Suprapubic skin (tissue), 4 donors: Measurements from ENCODE around the gene UBE4B. TPM values are rescaled to one million over a fixed set of nuclear protein-coding genes. Genes with fewer than 3 reads are reported as not detected.
"Not testable (repeated sequence)": the region's sequence is repeated elsewhere in the genome, so short reads cannot be mapped to it uniquely, and the experiment has no call there.

Experiments used
- DNase-seq, 2 donors: peaks; one replicate each; pipeline ENCODE4 v3.0.0-alpha.2; 2019; ENCODE audit warnings: low spot score in 2 of 2
- H3K27ac ChIP-seq: fragments of 200-600 bp; sonication (generic); one replicate; pipeline ENCODE4 v1.5.1; 2019
- H3K27me3 ChIP-seq: fragments of 200-600 bp; sonication (generic); one replicate; pipeline ENCODE4 v1.5.1; 2019
- H3K36me3 ChIP-seq: fragments of 200-600 bp; sonication (generic); one replicate; pipeline ENCODE4 v1.5.1; 2019
- H3K4me1 ChIP-seq: fragments of 200-600 bp; sonication (generic); one replicate; pipeline ENCODE4 v1.5.1; 2019
- H3K4me3 ChIP-seq: fragments of 200-600 bp; sonication (generic); one replicate; pipeline ENCODE4 v1.5.1; 2019; ENCODE audit warnings: mild to moderate bottlenecking
- H3K9me3 ChIP-seq: fragments of 200-600 bp; sonication (generic); one replicate; pipeline ENCODE4 v1.5.1; 2019
- EP300 ChIP-seq: sonication (generic); formaldehyde crosslinking; IDR thresholded peaks from one replicate; pipeline ENCODE4 v1.6.1; 2017; ENCODE audit warnings: antibody characterized with exemption
- POLR2A ChIP-seq, 2 donors: fragments of 450-650 bp; IDR thresholded peaks; one replicate each; pipeline ENCODE4 v1.6.1; 2017; ENCODE audit warnings: antibody characterized with exemption in 2 of 2, mild to moderate bottlenecking in 2 of 2, moderate library complexity in 2 of 2
- POLR2AphosphoS5 ChIP-seq, 3 donors: sonication (generic); formaldehyde crosslinking; IDR thresholded peaks; one replicate each; pipeline ENCODE4 v1.6.1; 2017; ENCODE audit warnings: antibody characterized with exemption in 3 of 3
- WGBS: methylation state at CpG from one replicate; pipeline ENCODE4 v1.1.5; 2018; 5-methylcytosine and 5-hydroxymethylcytosine counted together
- total RNA-seq, 4 donors: library from RNA; depleted of rRNA; stranded (reverse); fragments of >200 nt; gene quantifications; one replicate each; pipeline ENCODE4 v1.1.0, GENCODE V29; 2016
- TF ChIP-seq, protein P1 (sequence below), 2 donors: fragments of 200-600 bp in 1 of 2; fragments of 450-650 bp in 1 of 2; sonication (generic) in 1 of 2; IDR thresholded peaks; one replicate each; pipeline ENCODE4 v1.5.1; 2016 to 2019; ENCODE audit warnings: antibody characterized with exemption in 2 of 2, mild to moderate bottlenecking in 1 of 2, moderate library complexity in 1 of 2

Gene UBE4B
- total RNA-seq, 4 donors from 2014 or later = 65.6 to 145 (median 96.5) TPM

DNA sequence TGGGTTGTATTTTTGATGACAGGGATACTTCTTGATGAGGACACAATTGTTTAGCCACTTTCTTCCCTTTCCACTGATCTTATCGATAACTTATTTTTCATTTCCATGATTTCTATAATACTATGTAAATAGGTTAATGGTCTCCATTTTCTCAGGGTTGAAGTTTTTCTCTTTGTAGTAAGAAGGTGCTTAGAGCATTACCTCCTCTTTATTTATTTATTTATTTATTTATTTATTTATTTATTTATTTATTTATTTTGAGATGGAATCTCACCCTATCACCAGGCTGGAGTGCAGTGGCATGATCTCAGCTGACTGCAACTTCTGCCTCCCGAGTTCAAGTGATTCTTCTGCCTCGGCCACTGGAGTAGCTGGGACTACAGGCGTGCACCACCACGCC is 70.4 kb downstream of the UBE4B start:
- H3K36me3 ChIP-seq = peaks cover 73% of the 10 kb centered on the region
- H3K4me3 ChIP-seq = no peak overlapping the region
- TF ChIP-seq POLR2A (IDR thresholded peaks at IDR 0.05) (no peak), POLR2AphosphoS5 (IDR thresholded peaks at IDR 0.05) (no peak), EP300 (no peak)
- TF ChIP-seq, protein P1, sequence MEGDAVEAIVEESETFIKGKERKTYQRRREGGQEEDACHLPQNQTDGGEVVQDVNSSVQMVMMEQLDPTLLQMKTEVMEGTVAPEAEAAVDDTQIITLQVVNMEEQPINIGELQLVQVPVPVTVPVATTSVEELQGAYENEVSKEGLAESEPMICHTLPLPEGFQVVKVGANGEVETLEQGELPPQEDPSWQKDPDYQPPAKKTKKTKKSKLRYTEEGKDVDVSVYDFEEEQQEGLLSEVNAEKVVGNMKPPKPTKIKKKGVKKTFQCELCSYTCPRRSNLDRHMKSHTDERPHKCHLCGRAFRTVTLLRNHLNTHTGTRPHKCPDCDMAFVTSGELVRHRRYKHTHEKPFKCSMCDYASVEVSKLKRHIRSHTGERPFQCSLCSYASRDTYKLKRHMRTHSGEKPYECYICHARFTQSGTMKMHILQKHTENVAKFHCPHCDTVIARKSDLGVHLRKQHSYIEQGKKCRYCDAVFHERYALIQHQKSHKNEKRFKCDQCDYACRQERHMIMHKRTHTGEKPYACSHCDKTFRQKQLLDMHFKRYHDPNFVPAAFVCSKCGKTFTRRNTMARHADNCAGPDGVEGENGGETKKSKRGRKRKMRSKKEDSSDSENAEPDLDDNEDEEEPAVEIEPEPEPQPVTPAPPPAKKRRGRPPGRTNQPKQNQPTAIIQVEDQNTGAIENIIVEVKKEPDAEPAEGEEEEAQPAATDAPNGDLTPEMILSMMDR (IDR thresholded peaks at IDR 0.05) = no peak
- peaks cover 20% of the 10 kb centered on the region for H3K4me1 ChIP-seq
- no peaks in the 10 kb centered on the region for H3K27me3 ChIP-seq
- no peak overlapping the region for H3K27ac ChIP-seq
- WGBS = 94% methylated on average over 5 of the region's 5 CpGs
- no peak for DNase-seq
- no peaks in the 10 kb centered on the region for H3K9me3 ChIP-seq

DNA sequence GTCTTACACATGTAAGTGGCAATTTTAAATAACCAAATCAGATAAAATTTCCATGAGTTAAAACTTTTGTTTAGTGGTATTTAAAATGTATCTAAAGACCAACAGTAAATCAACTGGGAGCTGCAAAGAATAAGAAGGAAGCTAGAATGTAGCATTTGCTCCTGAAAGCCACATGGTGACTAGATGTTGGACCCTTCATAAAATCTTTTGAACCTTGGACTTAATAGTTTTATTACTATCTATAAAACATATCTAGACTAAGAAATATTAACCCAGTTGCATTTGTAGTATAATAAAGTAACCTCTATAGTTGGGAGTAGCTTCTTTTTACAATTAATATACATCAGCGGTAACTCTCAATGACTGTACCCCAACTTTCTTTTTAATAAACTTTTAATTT is 72.1 kb downstream of the UBE4B start:
- 93% methylated on average over 1 of the region's 1 CpG for WGBS
- DNase-seq = no peak
- TF ChIP-seq POLR2AphosphoS5 (IDR thresholded peaks at IDR 0.05) (no peak), POLR2A (IDR thresholded peaks at IDR 0.05) (no peak)
- H3K4me1 ChIP-seq = peaks cover 30% of the 10 kb centered on the region
- H3K27ac ChIP-seq = no peak overlapping the region
- peaks cover 76% of the 10 kb centered on the region for H3K36me3 ChIP-seq
- H3K4me3 ChIP-seq = no peak overlapping the region
- H3K9me3 ChIP-seq = no peaks in the 10 kb centered on the region
- H3K27me3 ChIP-seq = no peaks in the 10 kb centered on the region

DNA sequence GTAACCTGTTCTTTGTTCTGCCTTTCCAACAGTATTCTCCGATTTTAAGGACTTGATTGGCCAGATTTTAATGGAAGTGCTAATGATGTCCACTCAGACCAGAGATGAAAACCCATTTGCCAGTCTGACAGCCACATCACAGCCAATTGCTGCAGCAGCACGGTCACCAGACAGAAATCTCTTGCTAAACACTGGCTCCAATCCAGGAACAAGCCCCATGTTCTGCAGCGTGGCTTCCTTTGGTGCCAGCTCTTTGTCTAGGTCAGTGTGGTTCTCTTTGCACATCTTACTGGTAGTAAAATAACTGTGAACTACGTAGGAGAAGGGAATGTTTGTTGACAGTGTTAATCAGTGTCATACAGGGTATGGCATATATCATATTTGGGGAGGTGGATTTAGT is 72.7 kb downstream of the UBE4B start:
- TF ChIP-seq, protein P1 (IDR thresholded peaks at IDR 0.05) = no peak
- TF ChIP-seq POLR2AphosphoS5 (IDR thresholded peaks at IDR 0.05) = no peak
- peaks cover 76% of the 10 kb centered on the region for H3K36me3 ChIP-seq
- no peaks in the 10 kb centered on the region for H3K27me3 ChIP-seq
- H3K27ac ChIP-seq = no peak overlapping the region
- no peaks in the 10 kb centered on the region for H3K9me3 ChIP-seq
- no peak for DNase-seq
- H3K4me1 ChIP-seq = peaks cover 30% of the 10 kb centered on the region
- H3K4me3 ChIP-seq = no peak overlapping the region
- 74% methylated on average over 4 of the region's 4 CpGs for WGBS

DNA sequence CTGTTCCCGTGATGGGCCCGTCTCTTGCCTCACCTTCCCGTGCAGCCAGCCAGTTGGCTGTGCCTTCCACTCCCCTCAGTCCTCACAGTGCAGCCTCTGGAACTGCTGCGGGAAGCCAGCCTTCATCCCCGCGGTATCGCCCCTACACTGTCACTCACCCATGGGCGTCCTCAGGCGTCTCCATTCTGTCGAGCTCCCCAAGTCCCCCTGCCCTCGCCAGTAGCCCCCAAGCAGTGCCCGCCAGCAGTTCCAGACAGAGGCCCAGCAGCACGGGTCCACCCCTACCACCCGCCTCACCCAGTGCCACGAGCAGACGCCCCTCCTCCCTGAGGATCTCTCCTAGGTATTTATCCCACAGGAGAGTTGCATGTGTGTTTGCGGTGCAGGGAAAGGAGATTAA is 73.5 kb downstream of the UBE4B start:
- peak overlapping the region; percentile 9 for H3K27ac ChIP-seq
- no peaks in the 10 kb centered on the region for H3K9me3 ChIP-seq
- no peak overlapping the region for H3K4me3 ChIP-seq
- H3K36me3 ChIP-seq = peaks cover 77% of the 10 kb centered on the region
- H3K4me1 ChIP-seq = peaks cover 30% of the 10 kb centered on the region
- no peak for TF ChIP-seq POLR2AphosphoS5 (IDR thresholded peaks at IDR 0.05)
- WGBS = 80% methylated on average over 17 of the region's 17 CpGs
- no peaks in the 10 kb centered on the region for H3K27me3 ChIP-seq
- DNase-seq = no peak

DNA sequence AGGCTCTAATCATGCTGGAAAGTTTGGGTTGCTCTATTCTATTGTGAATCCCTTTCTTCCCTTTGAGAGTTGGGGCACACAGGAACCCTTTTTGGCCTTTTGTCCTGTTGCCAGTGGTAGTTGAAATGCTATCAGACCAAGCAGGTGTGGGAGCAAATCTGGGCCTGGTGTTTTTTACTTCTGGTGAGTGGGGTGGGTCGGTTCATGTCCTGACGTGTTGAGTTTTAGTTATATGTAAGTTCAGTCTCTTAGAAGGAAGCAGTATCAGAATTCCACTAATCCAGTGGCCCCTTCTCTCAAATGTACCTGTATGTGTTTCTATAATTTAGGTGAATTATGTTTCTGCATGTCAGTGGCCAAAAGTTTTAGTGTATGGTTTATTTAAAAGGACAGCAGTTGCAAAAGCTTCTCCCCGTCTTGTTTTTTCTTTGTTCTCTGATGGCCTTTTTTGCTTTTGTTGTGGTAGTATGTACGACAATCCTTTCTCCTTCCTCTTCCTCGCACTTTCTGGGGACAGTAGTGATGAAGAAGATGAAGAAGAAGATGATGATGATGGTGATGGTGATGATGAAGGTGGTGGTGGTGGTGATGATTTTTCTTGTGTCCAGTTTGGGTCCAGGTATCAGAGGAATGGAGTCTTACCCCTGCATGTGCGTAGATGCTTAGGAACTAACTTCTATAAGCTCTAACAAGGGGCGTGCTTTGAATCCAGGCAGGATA is 74.2 kb downstream of the UBE4B start:
- Histone ChIP-seq H3K27me3 (no peaks in the 10 kb centered on the region), H3K27ac (peak overlapping the region; percentile 9), H3K4me3 (no peak overlapping the region), H3K4me1 (peaks cover 30% of the 10 kb centered on the region), H3K36me3 (peaks cover 79% of the 10 kb centered on the region), H3K9me3 (no peaks in the 10 kb centered on the region)
- DNase-seq = no peak
- no peak for TF ChIP-seq POLR2A (IDR thresholded peaks at IDR 0.05)
- TF ChIP-seq EP300 = no peak
- TF ChIP-seq, protein P1 (IDR thresholded peaks at IDR 0.05) = no peak
- TF ChIP-seq POLR2AphosphoS5 (IDR thresholded peaks at IDR 0.05) = no peak
- 76% methylated on average over 7 of the region's 7 CpGs for WGBS

GRCh38 chr1:10107476-10107847 is 74.7 kb downstream of the UBE4B start:
- not testable (repeated sequence) for DNase-seq, H3K27me3 ChIP-seq, H3K9me3 ChIP-seq, H3K4me3 ChIP-seq, H3K27ac ChIP-seq
- WGBS = 88% methylated on average over 8 of the region's 8 CpGs
- H3K36me3 ChIP-seq = peaks cover 82% of the 10 kb centered on the region
- peaks cover 30% of the 10 kb centered on the region for H3K4me1 ChIP-seq

GRCh38 chr1:10108134-10108663 is 75.4 kb downstream of the UBE4B start:
- Histone ChIP-seq H3K27ac (peak overlapping the region; percentile 24), H3K9me3 (no peaks in the 10 kb centered on the region), H3K27me3 (no peaks in the 10 kb centered on the region), H3K4me3 (no peak overlapping the region), H3K4me1 (peaks cover 30% of the 10 kb centered on the region), H3K36me3 (peaks cover 77% of the 10 kb centered on the region)
- TF ChIP-seq, protein P1 (IDR thresholded peaks at IDR 0.05) = no peak
- no peak for TF ChIP-seq POLR2AphosphoS5 (IDR thresholded peaks at IDR 0.05)
- no peak for TF ChIP-seq EP300
- TF ChIP-seq POLR2A (IDR thresholded peaks at IDR 0.05) = no peak
- DNase-seq = no peak
- WGBS = 71% methylated on average over 8 of the region's 8 CpGs
